HEK293T (cell line): Measurements from ENCODE around the gene SBDS.

ENCODE experiments used
- FOXM1 ChIP-seq: fragments of 450-650 bp; IDR thresholded peaks from 2 replicates; pipeline ENCODE4 v1.6.1; 2017; ENCODE audit warnings: mild to moderate bottlenecking, borderline replicate concordance
- SUZ12 ChIP-seq: fragments of 450-650 bp; IDR thresholded peaks from 2 replicates; pipeline ENCODE4 v1.6.1; 2016; ENCODE audit warnings: mild to moderate bottlenecking

DNA sequence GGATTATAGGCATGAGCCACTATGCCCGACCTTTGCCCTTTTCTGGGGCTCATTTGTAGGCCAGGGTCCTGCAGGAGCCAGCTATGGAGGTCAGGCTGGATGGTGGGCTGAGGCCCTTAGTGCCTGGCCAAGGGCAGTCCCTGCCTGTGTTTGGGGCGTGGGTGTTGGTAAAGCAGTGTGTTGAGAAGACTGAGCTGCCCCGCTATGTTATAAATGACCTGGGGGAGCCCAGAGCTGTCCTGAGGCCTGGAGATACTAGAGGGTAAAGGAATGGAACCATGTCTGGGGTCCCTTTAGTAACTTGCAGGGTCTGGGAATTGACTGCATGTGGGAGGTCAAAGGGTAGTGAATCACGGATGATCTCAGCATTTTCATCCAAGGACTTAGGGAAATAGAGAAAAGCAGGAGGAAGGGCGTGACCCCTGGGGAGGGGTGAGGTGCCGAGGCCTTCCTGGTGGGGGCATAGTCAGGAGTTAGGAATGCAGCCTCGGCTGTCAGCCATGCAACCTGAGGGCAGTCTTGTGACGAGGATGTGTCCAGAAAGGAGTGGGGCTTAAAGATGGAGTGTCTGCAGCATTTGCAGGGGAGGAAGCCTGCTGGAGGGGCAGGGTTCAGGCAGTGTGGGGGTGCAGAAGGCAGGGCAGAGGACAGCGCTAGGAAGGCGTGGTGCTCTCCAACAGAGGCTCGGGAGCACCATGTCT is 42.9 kb downstream of the SBDS start:
- no peak for TF ChIP-seq SUZ12
- TF ChIP-seq FOXM1: no peak
